HepG2 (cell line): ENCODE measurements around the gene DCN. TPM values are rescaled to one million over a fixed set of nuclear protein-coding genes. Genes with fewer than 3 reads are reported as not detected.

Experiments
- ATAC-seq: fragments of 200-7000 bp; cut with Tn5 transposase; 3 replicates; pipeline ENCODE4 v1.9.1; 2020; ENCODE audit warnings: mild to moderate bottlenecking, moderate library complexity
- BruUV-seq: library from RNA; stranded (reverse); fragments of 400-500 nt; replicated peaks from 2 replicates; lab custom pipeline; 2021; lab: Mats Ljungman, UMichigan
- CTCF ChIA-PET: fragments of 300-600 bp; formaldehyde crosslinking; extraction: SDS; loops from one replicate; lab custom pipeline; 2021; ENCODE audit warnings: low total read pairs, inconsistent platforms, low intra/inter-chr PET ratio; lab: Yijun Ruan, JAX
- POLR2A ChIA-PET: fragments of 350-600 bp; sonication (Branson Sonifier 250); formaldehyde crosslinking; loops from one replicate; lab custom pipeline; 2020; ENCODE audit warnings: antibody characterized with exemption, inconsistent platforms; lab: Yijun Ruan, JAX
- DNase-seq: peaks from one replicate; pipeline ENCODE4 v3.0.0-alpha.2; 2015; ENCODE audit warnings: low spot score
- FAIRE-seq: peaks from 3 replicates; lab custom pipeline; 2011; peaks lifted over from hg19 to GRCh38; lab: Jason Lieb, UNC
- H2AFZ ChIP-seq: one replicate; pipeline ENCODE4 v1.6.1; 2011; ENCODE audit warnings: low read length, inconsistent platforms
- H3K27ac ChIP-seq: fragments of 300-600 bp; 3 replicates; pipeline ENCODE4 v1.8.0; 2011; ENCODE audit warnings: mixed run types, mild to moderate bottlenecking, mixed read lengths, low read length, inconsistent platforms; ENCODE audit not compliant: insufficient read depth; ENCODE audit errors: extremely low read length
- H3K27me3 ChIP-seq, 2 experiments: fragments of 200-600 bp in 1 of 2; 2 replicates in 1 of 2; 3 replicates in 1 of 2; pipeline versions ENCODE4 v1.6.0 to v1.8.0; 2011; ENCODE audit warnings: low read length in 2 of 2, mild to moderate bottlenecking in 2 of 2, moderate library complexity in 2 of 2, inconsistent platforms in 1 of 2; ENCODE audit not compliant: insufficient read depth in 2 of 2, control insufficient read depth in 1 of 2
- H3K36me3 ChIP-seq, 2 experiments: fragments of 200-600 bp in 1 of 2; replicated peaks in 1 of 2; 2 replicates in 1 of 2; 3 replicates in 1 of 2; pipeline versions ENCODE4 v1.5.1 to v1.8.0; 2011; ENCODE audit warnings: low read length in 2 of 2, inconsistent platforms in 1 of 2; ENCODE audit not compliant: insufficient read depth in 2 of 2, control insufficient read depth in 1 of 2
- H3K4me1 ChIP-seq: 2 replicates; pipeline ENCODE4 v1.5.1; 2012; ENCODE audit warnings: low read length, inconsistent platforms; ENCODE audit not compliant: insufficient read depth
- H3K4me2 ChIP-seq: 2 replicates; pipeline ENCODE4 v1.6.0; 2011; ENCODE audit warnings: low read depth, low read length, inconsistent platforms
- H3K4me3 ChIP-seq, 3 experiments: fragments of 200-600 bp in 1 of 3; sonication (generic), shearing (Covaris generic) in 1 of 3; replicated peaks in 1 of 3; 2 replicates each; pipeline ENCODE4 v1.5.1; 2011 to 2016; ENCODE audit warnings: low read length in 3 of 3, inconsistent platforms in 2 of 3, low read depth in 2 of 3, mild to moderate bottlenecking in 2 of 3, control low read depth in 1 of 3, mixed read lengths in 1 of 3; ENCODE audit not compliant: insufficient read depth in 1 of 3
- H3K79me2 ChIP-seq: one replicate; pipeline ENCODE4 v1.6.1; 2011; ENCODE audit warnings: low read length, inconsistent platforms; ENCODE audit not compliant: insufficient read depth
- H3K9ac ChIP-seq: 2 replicates; pipeline ENCODE4 v1.6.0; 2011; ENCODE audit warnings: mild to moderate bottlenecking, low read depth, low read length, inconsistent platforms; ENCODE audit not compliant: insufficient read depth
- H3K9me3 ChIP-seq: 2 replicates; pipeline ENCODE4 v1.5.1; 2012; ENCODE audit warnings: mild to moderate bottlenecking, low read length
- H4K20me1 ChIP-seq: 2 replicates; pipeline ENCODE4 v1.6.0; 2011; ENCODE audit warnings: inconsistent platforms, mild to moderate bottlenecking, low read length, moderate library complexity; ENCODE audit not compliant: insufficient read depth
- BORCS8-MEF2B ChIP-seq: sonication (generic); formaldehyde crosslinking; IDR thresholded peaks from 2 replicates; pipeline ENCODE4 v1.8.0; 2022; ENCODE audit warnings: mild to moderate bottlenecking, missing genetic modification reagents
- EP300 ChIP-seq, 3 experiments: sonication (generic) in 1 of 3; formaldehyde crosslinking in 1 of 3; IDR thresholded peaks; 2 replicates each; pipeline versions ENCODE4 v1.5.1 to v1.6.1; 2011 to 2020; ENCODE audit warnings: low read depth in 2 of 3, low read length in 2 of 3, borderline replicate concordance in 1 of 3, improper control_type of control experiment in 1 of 3, mild to moderate bottlenecking in 1 of 3, missing genetic modification reagents in 1 of 3, moderate library complexity in 1 of 3
- NRL ChIP-seq: sonication (generic); formaldehyde crosslinking; IDR thresholded peaks from 2 replicates; pipeline ENCODE4 v1.5.0; 2020; ENCODE audit warnings: missing genetic modification reagents, mild to moderate bottlenecking, moderate library complexity, borderline replicate concordance
- PRDM4 ChIP-seq: sonication (generic); formaldehyde crosslinking; IDR thresholded peaks from 2 replicates; pipeline ENCODE4 v1.9.0; 2021; ENCODE audit warnings: missing genetic modification reagents, borderline replicate concordance
- SIN3B ChIP-seq: fragments of 150-350 bp; IDR thresholded peaks from 2 replicates; pipeline ENCODE4 v1.6.1; 2014; ENCODE audit warnings: low read length
- SIX4 ChIP-seq: sonication (generic); formaldehyde crosslinking; IDR thresholded peaks from 2 replicates; pipeline ENCODE4 v1.4.0; 2020; ENCODE audit warnings: missing genetic modification reagents
- TBP ChIP-seq: sonication (generic); formaldehyde crosslinking; IDR thresholded peaks from 2 replicates; pipeline ENCODE4 v1.5.0; 2020; ENCODE audit warnings: missing genetic modification reagents
- TRIM24 ChIP-seq: sonication (generic); formaldehyde crosslinking; IDR thresholded peaks from 2 replicates; pipeline ENCODE4 v1.8.0; 2022; ENCODE audit warnings: mild to moderate bottlenecking, missing genetic modification reagents
- ZC3H13 ChIP-seq: sonication (generic); formaldehyde crosslinking; IDR thresholded peaks from 2 replicates; pipeline ENCODE4 v1.8.1; 2023; ENCODE audit warnings: mild to moderate bottlenecking, missing genetic modification reagents, moderate library complexity
- ZHX1 ChIP-seq: sonication (generic); formaldehyde crosslinking; IDR thresholded peaks from 2 replicates; pipeline ENCODE4 v1.8.1; 2022; ENCODE audit warnings: low read depth, mild to moderate bottlenecking, missing genetic modification reagents
- ZKSCAN8 ChIP-seq: IDR thresholded peaks from 2 replicates; pipeline ENCODE4 v1.6.1; 2016; ENCODE audit warnings: borderline replicate concordance, missing genetic modification reagents, missing compliant biosample characterization
- ZNF317 ChIP-seq: sonication (generic); formaldehyde crosslinking; IDR thresholded peaks from 2 replicates; pipeline ENCODE4 v1.5.0; 2020; ENCODE audit warnings: mild to moderate bottlenecking, missing genetic modification reagents
- ZNF687 ChIP-seq: sonication (generic); formaldehyde crosslinking; IDR thresholded peaks from 2 replicates; pipeline ENCODE4 v1.5.1; 2020; ENCODE audit warnings: mild to moderate bottlenecking, missing genetic modification reagents, moderate library complexity
- ZNF713 ChIP-seq: sonication (generic); formaldehyde crosslinking; IDR thresholded peaks from 2 replicates; pipeline ENCODE4 v1.4.0; 2020; ENCODE audit warnings: mild to moderate bottlenecking, missing genetic modification reagents
- ZSCAN9 ChIP-seq: IDR thresholded peaks from 2 replicates; pipeline ENCODE4 v1.6.1; 2016; ENCODE audit warnings: borderline replicate concordance
- WGBS: methylation state at CpG from one replicate; pipeline ENCODE4 v1.1.6; 2017; ENCODE audit warnings: low lambda C conversion rate; 5-methylcytosine and 5-hydroxymethylcytosine counted together
- in situ Hi-C: cut with HindIII; loops from 2 replicates; pipeline ENCODE4 v1.10.0; 2017; ENCODE audit warnings: low pct_unique_long_range_greater_than_20kb; ENCODE audit not compliant: extremely low pct_ligation_motif_present
- intact Hi-C: fragments of 100-400 bp; cut with micrococcal nuclease; formaldehyde crosslinking; loops from one replicate; pipeline ENCODE4 v1.10.0; 2022; ENCODE audit not compliant: unreplicated experiment
- polyA plus RNA-seq, 8 experiments: library from polyadenylated mRNA; depleted of rRNA in 3 of 8; stranded (reverse) in 7 of 8; unstranded in 1 of 8; fragments of >200 nt; fragmentation: Illumina TruSeq in 4 of 8; extraction: Trizol in 4 of 8; gene quantifications; 2 replicates each; pipeline versions ENCODE4 v1.2.1 to v1.2.3, GENCODE V29; 2011 to 2016; ENCODE audit warnings: low read depth in 4 of 8, missing spikeins in 1 of 8, mixed read lengths in 1 of 8; ENCODE audit not compliant: insufficient read depth in 1 of 8
- total RNA-seq, 5 experiments: library from RNA; depleted of rRNA; stranded (reverse); fragments of >200 nt; fragmentation: Illumina TruSeq; extraction: Trizol; gene quantifications; 2 replicates each; pipeline ENCODE4 v1.2.3, GENCODE V29; 2016; ENCODE audit warnings: low read depth in 1 of 5

The DCN gene
- total and polyA plus RNA-seq, 2 of the 13 experiments (the other 11 are each of a cell fraction or from before 2014, with no cell fraction given) = not detected

GRCh38 chr12:91203610-91204009 lies 21.0 kb upstream of the DCN start:
- intact Hi-C loops (no loop called here), in situ Hi-C loops (no loop called here)
- no peaks in the 10 kb centered on the region for H3K4me1 ChIP-seq
- no peak overlapping the region for H3K4me3 ChIP-seq
- no peak overlapping the region for H3K27ac ChIP-seq
- H3K79me2 ChIP-seq = no peaks in the 10 kb centered on the region
- BruUV-seq = no TSS peak
- H3K4me2 ChIP-seq = no peak overlapping the region
- CTCF ChIA-PET = no interaction called here
- no peak for DNase-seq
- H3K27me3 ChIP-seq = no peaks in the 10 kb centered on the region; a peak in 1 of 5 replicates
- no peak for ATAC-seq
- peaks cover under 1% of the 10 kb centered on the region; the same call in 1 of the 2 replicates for H3K9me3 ChIP-seq
- H4K20me1 ChIP-seq = no peaks in the 10 kb centered on the region
- H2AFZ ChIP-seq = no peak overlapping the region
- no peak for TF ChIP-seq EP300 (IDR thresholded peaks at IDR 0.05; ENCODE audit: low read depth in 2 of 2, low read length in 2 of 2)
- no peak for TF ChIP-seq EP300 (CRISPR knock-in tag; IDR thresholded peaks at IDR 0.05; ENCODE audit: borderline replicate concordance)
- no peak for TF ChIP-seq ZC3H13 (CRISPR knock-in tag)
- no peak for TF ChIP-seq TBP
- TF ChIP-seq ZSCAN9 (CRISPR knock-in tag) = no peak
- TF ChIP-seq SIN3B = no peak
- no peak for TF ChIP-seq NRL (CRISPR knock-in tag)
- TF ChIP-seq TRIM24 (CRISPR knock-in tag) = no peak
- TF ChIP-seq ZNF713 = no peak
- no peak for TF ChIP-seq ZHX1 (CRISPR knock-in tag)
- TF ChIP-seq SIX4 (CRISPR knock-in tag) = no peak
- no peak for TF ChIP-seq ZNF687 (CRISPR knock-in tag)
- TF ChIP-seq PRDM4 (CRISPR knock-in tag) = no peak
- TF ChIP-seq ZKSCAN8 = no peak
- TF ChIP-seq ZNF317 = no peak
- no peak for TF ChIP-seq BORCS8-MEF2B (CRISPR knock-in tag)
- POLR2A ChIA-PET = no interaction called here
- no peaks in the 10 kb centered on the region for H3K36me3 ChIP-seq
- H3K9ac ChIP-seq = no peak overlapping the region
- 0% methylated on average over 3 of the region's 3 CpGs for WGBS
- FAIRE-seq = no peak
